HCT116 (cell line): ENCODE data around the gene CBX8.

Experiments used
- CEBPB ChIP-seq: IDR thresholded peaks from 2 replicates; pipeline ENCODE4 v1.6.1; 2012; ENCODE audit warnings: low read depth
- CTCF ChIP-seq, 3 experiments: fragments of 200-600 bp in 1 of 3; sonication (generic) in 1 of 3; IDR thresholded peaks in 2 of 3; conservative IDR thresholded peaks in 1 of 3; 2 replicates each; pipeline ENCODE4 v1.5.1; 2012 to 2017; ENCODE audit warnings: low read depth in 2 of 3, low read length in 2 of 3, antibody characterized with exemption in 1 of 3, borderline replicate concordance in 1 of 3, control low read depth in 1 of 3, mild to moderate bottlenecking in 1 of 3, mixed read lengths in 1 of 3, mixed run types in 1 of 3, moderate library complexity in 1 of 3; ENCODE audit not compliant: insufficient read depth in 1 of 3
- EZH2 ChIP-seq: fragments of 200-600 bp; sonication (generic); IDR thresholded peaks from 2 replicates; pipeline ENCODE4 v1.6.1; 2017; ENCODE audit warnings: antibody characterized with exemption, mixed run types
- EZH2phosphoT487 ChIP-seq: fragments of 200-600 bp; IDR thresholded peaks from 2 replicates; pipeline ENCODE4 v1.6.1; 2018; ENCODE audit warnings: antibody characterized with exemption, borderline replicate concordance
- FOSL1 ChIP-seq: IDR thresholded peaks from 2 replicates; pipeline ENCODE4 v1.6.1; 2012; ENCODE audit warnings: low read depth
- JUND ChIP-seq: IDR thresholded peaks from 2 replicates; pipeline ENCODE4 v1.6.1; 2012
- POLR2A ChIP-seq: IDR thresholded peaks from 2 replicates; pipeline ENCODE4 v1.7.0; 2011; ENCODE audit warnings: borderline replicate concordance; ENCODE audit not compliant: insufficient read depth, insufficient read length; ENCODE audit errors: extremely low read depth
- POLR2AphosphoS5 ChIP-seq: IDR thresholded peaks from 2 replicates; pipeline ENCODE4 v1.6.1; 2011; ENCODE audit warnings: mild to moderate bottlenecking, low read depth, low read length, moderate library complexity
- SIN3A ChIP-seq: IDR thresholded peaks from 2 replicates; pipeline ENCODE4 v1.6.1; 2012; ENCODE audit warnings: low read depth
- ZFX ChIP-seq: fragments of 450-650 bp; IDR thresholded peaks from 2 replicates; pipeline ENCODE4 v1.6.1; 2017
- TF ChIP-seq, protein P1 (sequence below): IDR thresholded peaks from 2 replicates; pipeline ENCODE4 v1.6.1; 2012
- TF ChIP-seq, protein P2 (sequence below): IDR thresholded peaks from 2 replicates; pipeline ENCODE4 v1.6.1; 2012; ENCODE audit warnings: low read depth

DNA sequence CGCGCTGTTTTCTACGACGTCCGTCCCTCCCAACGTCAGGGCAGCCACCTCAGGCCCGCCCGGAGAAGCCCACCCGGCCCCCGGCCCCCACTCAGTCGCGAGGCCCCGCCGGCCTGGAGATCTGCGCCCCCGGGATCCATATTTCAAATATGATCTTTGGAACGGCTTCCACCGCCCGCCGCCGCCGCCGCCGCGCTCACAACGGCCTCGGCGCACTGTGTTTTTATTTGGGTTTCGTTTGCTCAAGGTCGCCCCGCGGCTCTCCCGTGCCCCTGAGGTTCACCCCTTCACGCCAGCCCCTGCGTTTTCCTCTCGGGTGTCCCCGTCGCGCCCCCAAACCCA is 46.6 kb upstream of the CBX8 start:
- TF ChIP-seq CTCF (IDR thresholded peaks at IDR 0.05 in 2 of 3, conservative IDR thresholded peaks at IDR 0.05 in 1 of 3; ENCODE audit: borderline replicate concordance in 1 of 3, insufficient read depth in 1 of 3, low read depth in 2 of 3, low read length in 2 of 3) (no peak), POLR2A (no peak), POLR2AphosphoS5 (no peak), EZH2phosphoT487 (no peak), ZFX (no peak), EZH2 (no peak), SIN3A (no peak), FOSL1 (no peak), JUND (no peak), CEBPB (no peak)
- TF ChIP-seq, protein P1, sequence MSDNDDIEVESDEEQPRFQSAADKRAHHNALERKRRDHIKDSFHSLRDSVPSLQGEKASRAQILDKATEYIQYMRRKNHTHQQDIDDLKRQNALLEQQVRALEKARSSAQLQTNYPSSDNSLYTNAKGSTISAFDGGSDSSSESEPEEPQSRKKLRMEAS: no peak
- TF ChIP-seq, protein P2, sequence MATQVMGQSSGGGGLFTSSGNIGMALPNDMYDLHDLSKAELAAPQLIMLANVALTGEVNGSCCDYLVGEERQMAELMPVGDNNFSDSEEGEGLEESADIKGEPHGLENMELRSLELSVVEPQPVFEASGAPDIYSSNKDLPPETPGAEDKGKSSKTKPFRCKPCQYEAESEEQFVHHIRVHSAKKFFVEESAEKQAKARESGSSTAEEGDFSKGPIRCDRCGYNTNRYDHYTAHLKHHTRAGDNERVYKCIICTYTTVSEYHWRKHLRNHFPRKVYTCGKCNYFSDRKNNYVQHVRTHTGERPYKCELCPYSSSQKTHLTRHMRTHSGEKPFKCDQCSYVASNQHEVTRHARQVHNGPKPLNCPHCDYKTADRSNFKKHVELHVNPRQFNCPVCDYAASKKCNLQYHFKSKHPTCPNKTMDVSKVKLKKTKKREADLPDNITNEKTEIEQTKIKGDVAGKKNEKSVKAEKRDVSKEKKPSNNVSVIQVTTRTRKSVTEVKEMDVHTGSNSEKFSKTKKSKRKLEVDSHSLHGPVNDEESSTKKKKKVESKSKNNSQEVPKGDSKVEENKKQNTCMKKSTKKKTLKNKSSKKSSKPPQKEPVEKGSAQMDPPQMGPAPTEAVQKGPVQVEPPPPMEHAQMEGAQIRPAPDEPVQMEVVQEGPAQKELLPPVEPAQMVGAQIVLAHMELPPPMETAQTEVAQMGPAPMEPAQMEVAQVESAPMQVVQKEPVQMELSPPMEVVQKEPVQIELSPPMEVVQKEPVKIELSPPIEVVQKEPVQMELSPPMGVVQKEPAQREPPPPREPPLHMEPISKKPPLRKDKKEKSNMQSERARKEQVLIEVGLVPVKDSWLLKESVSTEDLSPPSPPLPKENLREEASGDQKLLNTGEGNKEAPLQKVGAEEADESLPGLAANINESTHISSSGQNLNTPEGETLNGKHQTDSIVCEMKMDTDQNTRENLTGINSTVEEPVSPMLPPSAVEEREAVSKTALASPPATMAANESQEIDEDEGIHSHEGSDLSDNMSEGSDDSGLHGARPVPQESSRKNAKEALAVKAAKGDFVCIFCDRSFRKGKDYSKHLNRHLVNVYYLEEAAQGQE: no peak
